HCT116 (cell line): Measurements from ENCODE around the gene ADARB2. TPM values are rescaled to one million over a fixed set of nuclear protein-coding genes. Genes with fewer than 3 reads are reported as not detected.

Source experiments
- ATAC-seq: fragments of 200-7000 bp; cut with Tn5 transposase; 2 replicates; pipeline ENCODE4 v1.9.1; 2020; ENCODE audit warnings: mild to moderate bottlenecking, moderate library complexity
- BruUV-seq: library from RNA; stranded (reverse); fragments of 400-500 nt; replicated peaks from 2 replicates; lab custom pipeline; 2021; lab: Mats Ljungman, UMichigan
- CTCF ChIA-PET: fragments of 300-600 bp; sonication (Branson Sonifier 250); formaldehyde crosslinking; loops from one replicate; lab custom pipeline; 2021; ENCODE audit warnings: antibody characterized with exemption; lab: Charles Lee
- POLR2A ChIA-PET: fragments of 300-600, 350-600 bp; sonication (Branson Sonifier 250); formaldehyde crosslinking; loops from one replicate; lab custom pipeline; 2021; ENCODE audit warnings: antibody characterized with exemption; lab: Charles Lee
- RAD21 ChIA-PET, 2 experiments: fragments of 300-600 bp; sonication (Branson Sonifier 250); formaldehyde crosslinking; loops; one replicate each; lab custom pipeline; 2023; ENCODE audit warnings: low total read pairs in 2 of 2; ENCODE audit not compliant: uncharacterized antibody in 2 of 2, unreplicated experiment in 2 of 2, low non-redundant PET in 1 of 2; lab: Charles Lee
- DNase-seq: peaks from one replicate; pipeline ENCODE4 v3.0.0-alpha.2; 2010; ENCODE audit warnings: low read depth, low spot score
- H2AFZ ChIP-seq: fragments of 200-600 bp; shearing (Covaris generic), sonication (generic); 2 replicates; pipeline ENCODE4 v1.6.1; 2017; ENCODE audit warnings: low read depth, mixed run types, mixed read lengths, antibody characterized with exemption, low read length; ENCODE audit not compliant: poor library complexity, severe bottlenecking
- H3K27ac ChIP-seq: 2 replicates; pipeline ENCODE4 v1.5.1; 2012; ENCODE audit warnings: low read depth, low read length
- H3K27me3 ChIP-seq: fragments of 200-600 bp; sonication (generic); 2 replicates; pipeline ENCODE4 v1.6.1; 2016; ENCODE audit warnings: mixed run types, low read length, mixed read lengths; ENCODE audit not compliant: insufficient read depth
- H3K36me3 ChIP-seq, 2 experiments: fragments of 200-500 bp in 1 of 2; fragments of 200-600 bp in 1 of 2; sonication (Bioruptor generic) in 1 of 2; sonication (generic) in 1 of 2; 2 replicates each; pipeline versions ENCODE4 v1.5.1 to v1.6.1; 2014 to 2016; ENCODE audit warnings: low read length in 2 of 2, inconsistent platforms in 1 of 2, mixed read lengths in 1 of 2, mixed run types in 1 of 2; ENCODE audit not compliant: insufficient read depth in 2 of 2, control insufficient read depth in 1 of 2
- H3K4me1 ChIP-seq, 2 experiments: fragments of 200-600 bp in 1 of 2; sonication (generic) in 1 of 2; 2 replicates each; pipeline versions ENCODE4 v1.5.1 to v1.6.1; 2012 to 2017; ENCODE audit warnings: low read length in 2 of 2, inconsistent platforms in 1 of 2, mild to moderate bottlenecking in 1 of 2, mixed read lengths in 1 of 2, mixed run types in 1 of 2, moderate library complexity in 1 of 2; ENCODE audit not compliant: insufficient read depth in 2 of 2, control insufficient read depth in 1 of 2
- H3K4me2 ChIP-seq: fragments of 200-600 bp; sonication (generic); 2 replicates; pipeline ENCODE4 v1.6.1; 2017; ENCODE audit warnings: mixed run types, low read length, mixed read lengths
- H3K4me3 ChIP-seq, 2 experiments: fragments of 200-600 bp in 1 of 2; sonication (generic) in 1 of 2; replicated peaks in 1 of 2; 2 replicates each; pipeline ENCODE4 v1.5.1; 2011 to 2016; ENCODE audit warnings: low read length in 2 of 2, control low read depth in 1 of 2, low read depth in 1 of 2, mild to moderate bottlenecking in 1 of 2, mixed read lengths in 1 of 2, mixed run types in 1 of 2
- H3K79me2 ChIP-seq: fragments of 200-600 bp; sonication (generic); 2 replicates; pipeline ENCODE4 v1.6.1; 2017; ENCODE audit warnings: mild to moderate bottlenecking, mixed run types, low read length, moderate library complexity, mixed read lengths; ENCODE audit not compliant: insufficient read depth
- H3K9ac ChIP-seq: fragments of 200-600 bp; sonication (generic); 2 replicates; pipeline ENCODE4 v1.6.1; 2016; ENCODE audit warnings: low read length, mixed read lengths
- H3K9me2 ChIP-seq: fragments of 200-600 bp; sonication (generic), shearing (Covaris generic); 2 replicates; pipeline ENCODE4 v1.6.1; 2017; ENCODE audit warnings: mixed run types, mild to moderate bottlenecking, moderate library complexity; ENCODE audit not compliant: insufficient read depth
- H3K9me3 ChIP-seq, 2 experiments: fragments of 200-500 bp in 1 of 2; fragments of 200-600 bp in 1 of 2; sonication (Bioruptor generic) in 1 of 2; sonication (generic) in 1 of 2; 2 replicates each; pipeline ENCODE4 v1.6.1; 2014 to 2017; ENCODE audit warnings: low read length in 2 of 2, mixed read lengths in 2 of 2, inconsistent platforms in 1 of 2, low read depth in 1 of 2, mild to moderate bottlenecking in 1 of 2, mixed run types in 1 of 2, moderate library complexity in 1 of 2; ENCODE audit not compliant: control insufficient read depth in 1 of 2, insufficient read depth in 1 of 2
- H4K20me1 ChIP-seq: fragments of 200-600 bp; sonication (generic), shearing (Covaris generic); 2 replicates; pipeline ENCODE4 v1.6.1; 2017; ENCODE audit warnings: mixed run types, mild to moderate bottlenecking, moderate library complexity; ENCODE audit not compliant: insufficient read depth
- ATF3 ChIP-seq: IDR thresholded peaks from 2 replicates; pipeline ENCODE4 v1.6.1; 2012
- CBX3 ChIP-seq: IDR thresholded peaks from 2 replicates; pipeline ENCODE4 v1.6.1; 2012; ENCODE audit warnings: low read depth
- EGR1 ChIP-seq: IDR thresholded peaks from 2 replicates; pipeline ENCODE4 v1.6.1; 2012; ENCODE audit warnings: low read depth
- ELF1 ChIP-seq: IDR thresholded peaks from 2 replicates; pipeline ENCODE4 v1.6.1; 2012; ENCODE audit warnings: low read depth, borderline replicate concordance
- EZH2 ChIP-seq: fragments of 200-600 bp; sonication (generic); IDR thresholded peaks from 2 replicates; pipeline ENCODE4 v1.6.1; 2017; ENCODE audit warnings: antibody characterized with exemption, mixed run types
- EZH2phosphoT487 ChIP-seq: fragments of 200-600 bp; IDR thresholded peaks from 2 replicates; pipeline ENCODE4 v1.6.1; 2018; ENCODE audit warnings: antibody characterized with exemption, borderline replicate concordance
- SIN3A ChIP-seq: IDR thresholded peaks from 2 replicates; pipeline ENCODE4 v1.6.1; 2012; ENCODE audit warnings: low read depth
- SRF ChIP-seq: IDR thresholded peaks from 2 replicates; pipeline ENCODE4 v1.6.1; 2012; ENCODE audit warnings: low read depth
- ZNF274 ChIP-seq: fragments of 200-500 bp; sonication (Bioruptor generic); IDR thresholded peaks from 2 replicates; pipeline ENCODE4 v1.6.1; 2014; ENCODE audit warnings: mild to moderate bottlenecking, low read depth, low read length, inconsistent platforms
- intact Hi-C: fragments of 100-400 bp; cut with micrococcal nuclease; formaldehyde crosslinking; loops from 2 replicates; pipeline ENCODE4 v1.10.0; 2022
- total RNA-seq: library from RNA; stranded (reverse); gene quantifications from one replicate; pipeline ENCODE4 v1.2.1, GENCODE V29; 2021; ENCODE audit not compliant: unreplicated experiment
- TF ChIP-seq, protein P1 (sequence below): IDR thresholded peaks from 2 replicates; pipeline ENCODE4 v1.6.1; 2012; ENCODE audit warnings: low read depth

Gene ADARB2
- total RNA-seq, 1 experiment from 2014 or later, result not detected

DNA sequence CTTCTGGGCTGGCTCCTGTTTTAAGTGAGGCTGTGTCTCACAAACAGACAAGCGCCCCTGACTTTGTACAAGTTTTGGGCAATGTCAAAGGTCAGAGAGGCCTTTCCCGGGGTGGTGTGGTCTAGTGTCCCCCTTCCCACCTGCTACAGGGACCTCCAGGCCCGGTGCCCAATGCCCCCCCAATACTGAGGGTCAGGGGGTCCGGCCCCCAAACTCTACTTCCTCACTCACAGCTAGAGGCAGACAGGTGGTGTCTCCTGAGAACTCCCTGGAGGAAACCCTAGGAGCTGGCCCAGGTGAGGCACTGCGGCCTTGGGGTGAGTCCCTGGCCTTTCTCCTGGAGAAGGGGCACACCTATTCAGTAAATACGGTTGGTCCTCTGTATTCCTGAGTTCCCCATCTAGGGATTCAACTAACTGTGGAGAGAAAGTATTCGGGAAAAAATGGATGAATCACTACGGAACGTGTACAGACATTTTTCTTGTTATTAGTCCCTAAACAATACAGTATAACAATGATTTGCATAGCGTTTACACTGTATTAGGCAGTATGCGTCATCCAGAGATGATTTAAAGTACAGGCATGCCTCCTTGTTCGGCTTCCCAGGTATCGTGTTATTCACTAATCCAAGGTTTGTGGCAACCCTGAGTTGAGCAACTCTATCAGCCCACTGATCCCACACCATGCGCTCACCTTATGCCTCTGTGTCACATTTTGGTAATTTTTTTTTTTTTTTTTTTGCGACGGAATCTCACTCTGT lies 373.0 kb downstream of the ADARB2 start:
- no peak overlapping the region for H3K4me2 ChIP-seq
- no peaks in the 10 kb centered on the region for H3K9me3 ChIP-seq
- no peaks in the 10 kb centered on the region for H4K20me1 ChIP-seq
- no peaks in the 10 kb centered on the region for H3K79me2 ChIP-seq
- H3K27ac ChIP-seq, result no peak overlapping the region
- H3K36me3 ChIP-seq, result no peaks in the 10 kb centered on the region
- intact Hi-C loops, result no loop called here
- H3K9me2 ChIP-seq, result no peaks in the 10 kb centered on the region
- ChIA-PET POLR2A (no interaction called here), RAD21 (no interaction called here), CTCF (no interaction called here)
- H2AFZ ChIP-seq, result no peak overlapping the region
- no peak overlapping the region for H3K4me3 ChIP-seq
- no peak overlapping the region for H3K9ac ChIP-seq
- no peak for DNase-seq
- TF ChIP-seq ZNF274 (no peak), ELF1 (no peak), CBX3 (no peak), SIN3A (no peak), EGR1 (no peak), EZH2 (no peak), EZH2phosphoT487 (no peak), ATF3 (no peak), SRF (no peak)
- TF ChIP-seq, protein P1, sequence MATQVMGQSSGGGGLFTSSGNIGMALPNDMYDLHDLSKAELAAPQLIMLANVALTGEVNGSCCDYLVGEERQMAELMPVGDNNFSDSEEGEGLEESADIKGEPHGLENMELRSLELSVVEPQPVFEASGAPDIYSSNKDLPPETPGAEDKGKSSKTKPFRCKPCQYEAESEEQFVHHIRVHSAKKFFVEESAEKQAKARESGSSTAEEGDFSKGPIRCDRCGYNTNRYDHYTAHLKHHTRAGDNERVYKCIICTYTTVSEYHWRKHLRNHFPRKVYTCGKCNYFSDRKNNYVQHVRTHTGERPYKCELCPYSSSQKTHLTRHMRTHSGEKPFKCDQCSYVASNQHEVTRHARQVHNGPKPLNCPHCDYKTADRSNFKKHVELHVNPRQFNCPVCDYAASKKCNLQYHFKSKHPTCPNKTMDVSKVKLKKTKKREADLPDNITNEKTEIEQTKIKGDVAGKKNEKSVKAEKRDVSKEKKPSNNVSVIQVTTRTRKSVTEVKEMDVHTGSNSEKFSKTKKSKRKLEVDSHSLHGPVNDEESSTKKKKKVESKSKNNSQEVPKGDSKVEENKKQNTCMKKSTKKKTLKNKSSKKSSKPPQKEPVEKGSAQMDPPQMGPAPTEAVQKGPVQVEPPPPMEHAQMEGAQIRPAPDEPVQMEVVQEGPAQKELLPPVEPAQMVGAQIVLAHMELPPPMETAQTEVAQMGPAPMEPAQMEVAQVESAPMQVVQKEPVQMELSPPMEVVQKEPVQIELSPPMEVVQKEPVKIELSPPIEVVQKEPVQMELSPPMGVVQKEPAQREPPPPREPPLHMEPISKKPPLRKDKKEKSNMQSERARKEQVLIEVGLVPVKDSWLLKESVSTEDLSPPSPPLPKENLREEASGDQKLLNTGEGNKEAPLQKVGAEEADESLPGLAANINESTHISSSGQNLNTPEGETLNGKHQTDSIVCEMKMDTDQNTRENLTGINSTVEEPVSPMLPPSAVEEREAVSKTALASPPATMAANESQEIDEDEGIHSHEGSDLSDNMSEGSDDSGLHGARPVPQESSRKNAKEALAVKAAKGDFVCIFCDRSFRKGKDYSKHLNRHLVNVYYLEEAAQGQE, result no peak
- ATAC-seq, result no peak
- H3K4me1 ChIP-seq, result no peaks in the 10 kb centered on the region
- no TSS peak for BruUV-seq
- H3K27me3 ChIP-seq, result no peaks in the 10 kb centered on the region
